Tibial nerve (tissue), 4 donors: Measurements from ENCODE around the gene SLC2A3. TPM values are rescaled to one million over a fixed set of nuclear protein-coding genes. Genes with fewer than 3 reads are reported as not detected.
"Not testable (repeated sequence)": the region's sequence is repeated elsewhere in the genome, so short reads cannot be mapped to it uniquely, and the experiment has no call there.

Experiments
- DNase-seq, 2 donors: peaks; one replicate each; pipeline ENCODE4 v3.0.0-alpha.2; 2019; ENCODE audit warnings: low spot score in 2 of 2
- H3K27ac ChIP-seq, 4 donors: fragments of 200-600 bp; sonication (generic) in 3 of 4; one replicate each; pipeline ENCODE4 v1.5.1; 2017 to 2019; ENCODE audit warnings: mild to moderate bottlenecking in 1 of 4
- H3K27me3 ChIP-seq, 2 donors: fragments of 200-600 bp; sonication (generic) in 1 of 2; one replicate each; pipeline versions ENCODE4 v1.5.1 to v1.6.0; 2017 to 2019
- H3K36me3 ChIP-seq, 3 donors: fragments of 200-600 bp; sonication (generic); one replicate each; pipeline ENCODE4 v1.5.1; 2018 to 2019
- H3K4me1 ChIP-seq, 4 donors: fragments of 200-600 bp; sonication (generic) in 3 of 4; one replicate each; pipeline ENCODE4 v1.5.1; 2017 to 2019
- H3K4me3 ChIP-seq, 4 donors: fragments of 200-600 bp; sonication (generic) in 3 of 4; one replicate each; pipeline ENCODE4 v1.5.1; 2017 to 2019; ENCODE audit warnings: mild to moderate bottlenecking in 1 of 4, moderate library complexity in 1 of 4
- H3K9me3 ChIP-seq, 4 donors: fragments of 200-600 bp; sonication (generic) in 3 of 4; one replicate each; pipeline ENCODE4 v1.5.1; 2017 to 2019
- EP300 ChIP-seq, 2 donors: sonication (generic); formaldehyde crosslinking; IDR thresholded peaks; one replicate each; pipeline ENCODE4 v1.6.1; 2017; ENCODE audit warnings: antibody characterized with exemption in 2 of 2, mild to moderate bottlenecking in 1 of 2
- POLR2A ChIP-seq, 2 donors: fragments of 450-650 bp; IDR thresholded peaks; one replicate each; pipeline ENCODE4 v1.6.1; 2017; ENCODE audit warnings: antibody characterized with exemption in 2 of 2, mild to moderate bottlenecking in 2 of 2, moderate library complexity in 2 of 2
- WGBS, 2 donors: methylation state at CpG; one replicate each; pipeline ENCODE4 v1.1.5; 2018; 5-methylcytosine and 5-hydroxymethylcytosine counted together
- total RNA-seq, 4 donors: library from RNA; depleted of rRNA; stranded (reverse); fragments of >200 nt; gene quantifications; one replicate each; pipeline ENCODE4 v1.1.0, GENCODE V29; 2016
- TF ChIP-seq, protein P1 (sequence below), 5 experiments: fragments of 200-600 bp in 3 of 5; fragments of 450-650 bp in 2 of 5; sonication (generic) in 3 of 5; IDR thresholded peaks; one replicate each; pipeline ENCODE4 v1.5.1; 2016 to 2019; ENCODE audit warnings: antibody characterized with exemption in 5 of 5, mild to moderate bottlenecking in 3 of 5, moderate library complexity in 2 of 5

The SLC2A3 gene
- total RNA-seq, 4 donors from 2014 or later = 83.4 to 262 (median 115) TPM

DNA sequence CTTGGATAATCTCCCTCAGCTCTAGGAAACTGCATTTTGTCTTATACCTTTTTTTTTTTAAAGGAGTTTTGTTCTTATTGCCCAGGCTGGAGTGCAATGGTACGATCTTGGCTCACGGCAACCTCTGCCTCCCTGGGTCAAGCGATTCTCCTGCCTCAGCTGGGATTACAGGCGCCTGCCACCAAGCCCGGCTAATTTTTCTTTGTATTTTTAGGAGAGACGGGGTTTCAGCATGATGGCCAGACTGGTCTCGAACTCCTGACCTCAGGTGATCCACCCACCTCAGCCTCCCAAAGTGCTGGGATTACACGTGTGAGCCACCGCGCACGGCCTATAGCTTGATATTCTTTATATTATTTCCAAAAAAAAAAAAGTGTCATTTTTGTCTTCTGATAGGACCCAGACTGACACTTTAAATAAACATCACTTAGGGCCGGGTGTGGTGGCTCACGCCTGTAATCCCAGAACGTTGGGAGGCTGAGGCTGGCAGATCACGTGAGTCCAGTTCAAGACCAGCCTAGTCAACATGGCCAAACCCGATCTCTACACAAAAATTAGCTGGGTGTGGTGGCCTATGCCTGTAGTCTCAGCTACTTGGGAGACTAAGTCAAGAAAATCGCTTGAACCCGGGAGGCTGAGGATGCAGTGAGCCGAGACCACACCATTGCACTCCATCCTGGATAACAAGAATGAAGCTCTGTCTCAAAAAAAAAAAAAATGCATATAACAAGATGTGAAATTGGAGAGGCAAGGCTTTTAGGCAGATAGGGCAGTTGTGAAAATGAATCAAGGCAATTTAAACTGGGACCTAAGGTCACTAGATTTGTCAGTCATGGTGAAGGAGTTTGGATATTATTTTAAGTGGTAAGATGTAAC is 18.4 kb downstream of the SLC2A3 start:
- Histone ChIP-seq H3K9me3 (no peaks in the 10 kb centered on the region), H3K36me3 (peaks cover 0 to 50% (median 6%) of the 10 kb centered on the region in 3 donors), H3K27ac (no peak overlapping the region), H3K27me3 (no peaks in the 10 kb centered on the region), H3K4me1 (no peaks in the 10 kb centered on the region), H3K4me3 (no peak overlapping the region)
- 92 to 93% methylated on average over 19 of the region's 19 CpGs for WGBS, 2 donors
- DNase-seq = no peak
- TF ChIP-seq EP300 (IDR thresholded peaks at IDR 0.05) = no peak
- TF ChIP-seq POLR2A (IDR thresholded peaks at IDR 0.05) = no peak

DNA sequence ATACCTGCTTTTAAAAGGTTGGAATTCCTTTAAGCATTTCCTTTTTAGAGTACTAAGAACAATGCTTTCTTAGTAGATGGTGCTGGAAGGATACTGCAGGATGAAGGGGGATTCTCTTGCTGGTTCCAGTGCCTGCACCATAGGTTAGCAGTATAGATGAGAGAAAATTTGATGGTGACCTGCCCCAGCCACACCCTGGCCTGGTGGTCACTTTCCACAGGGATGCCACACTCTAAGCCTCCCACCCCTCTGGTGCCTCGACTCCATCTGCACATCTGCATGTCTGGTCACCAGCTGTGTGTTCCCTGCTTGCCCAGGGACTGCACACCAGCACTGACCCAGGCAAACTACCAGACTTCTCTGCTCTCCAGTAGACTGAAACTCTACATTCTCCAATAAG is 19.1 kb downstream of the SLC2A3 start:
- H3K27ac ChIP-seq = no peak overlapping the region
- H3K4me3 ChIP-seq = no peak overlapping the region
- no peaks in the 10 kb centered on the region for H3K4me1 ChIP-seq
- no peaks in the 10 kb centered on the region for H3K27me3 ChIP-seq
- DNase-seq = no peak
- no peaks in the 10 kb centered on the region for H3K9me3 ChIP-seq
- WGBS, 2 donors = 42 to 64% methylated on average over 1 of the region's 1 CpG
- TF ChIP-seq EP300 (IDR thresholded peaks at IDR 0.05) (no peak), POLR2A (IDR thresholded peaks at IDR 0.05) (no peak)
- TF ChIP-seq, protein P1, sequence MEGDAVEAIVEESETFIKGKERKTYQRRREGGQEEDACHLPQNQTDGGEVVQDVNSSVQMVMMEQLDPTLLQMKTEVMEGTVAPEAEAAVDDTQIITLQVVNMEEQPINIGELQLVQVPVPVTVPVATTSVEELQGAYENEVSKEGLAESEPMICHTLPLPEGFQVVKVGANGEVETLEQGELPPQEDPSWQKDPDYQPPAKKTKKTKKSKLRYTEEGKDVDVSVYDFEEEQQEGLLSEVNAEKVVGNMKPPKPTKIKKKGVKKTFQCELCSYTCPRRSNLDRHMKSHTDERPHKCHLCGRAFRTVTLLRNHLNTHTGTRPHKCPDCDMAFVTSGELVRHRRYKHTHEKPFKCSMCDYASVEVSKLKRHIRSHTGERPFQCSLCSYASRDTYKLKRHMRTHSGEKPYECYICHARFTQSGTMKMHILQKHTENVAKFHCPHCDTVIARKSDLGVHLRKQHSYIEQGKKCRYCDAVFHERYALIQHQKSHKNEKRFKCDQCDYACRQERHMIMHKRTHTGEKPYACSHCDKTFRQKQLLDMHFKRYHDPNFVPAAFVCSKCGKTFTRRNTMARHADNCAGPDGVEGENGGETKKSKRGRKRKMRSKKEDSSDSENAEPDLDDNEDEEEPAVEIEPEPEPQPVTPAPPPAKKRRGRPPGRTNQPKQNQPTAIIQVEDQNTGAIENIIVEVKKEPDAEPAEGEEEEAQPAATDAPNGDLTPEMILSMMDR (IDR thresholded peaks at IDR 0.05) = no peak
- H3K36me3 ChIP-seq = peaks cover 0 to 43% (median 6%) of the 10 kb centered on the region in 3 donors

DNA sequence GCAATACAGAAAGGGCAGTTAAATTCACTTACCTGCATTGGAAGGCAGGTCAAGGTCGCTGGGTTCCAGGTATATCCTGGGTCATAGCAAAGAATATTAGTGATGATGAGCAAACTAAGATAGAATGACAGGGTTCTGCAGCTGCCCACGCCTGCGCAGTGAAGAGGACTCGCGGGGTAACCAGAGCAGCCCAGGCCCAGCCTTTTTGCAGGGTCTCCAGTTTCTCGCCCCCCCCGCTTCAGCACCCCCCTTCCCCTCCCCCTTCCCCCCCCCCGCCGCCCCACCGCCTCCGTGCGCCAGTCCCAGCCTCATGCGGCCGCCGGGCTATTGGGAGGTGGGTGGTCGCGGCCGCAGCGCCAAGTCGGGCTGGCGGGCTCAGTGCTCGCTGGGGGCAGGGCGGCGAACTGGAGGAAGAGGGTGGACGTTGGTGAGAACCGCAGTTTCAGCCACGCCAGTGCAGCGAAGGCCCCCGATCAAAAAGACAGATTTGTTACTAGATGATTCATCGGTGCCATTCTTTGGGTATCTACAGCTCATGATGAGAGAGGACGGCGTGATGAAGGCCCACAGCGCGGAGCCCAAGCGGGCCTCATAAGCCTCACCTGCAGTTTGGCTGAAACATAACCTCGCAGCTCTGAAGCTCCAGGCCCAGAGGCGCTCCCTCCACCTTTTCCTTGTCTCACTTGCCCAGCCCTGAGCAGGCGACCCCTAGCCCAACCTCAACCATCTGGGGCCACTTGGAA is 20.2 kb downstream of the SLC2A3 start:
- Histone ChIP-seq H3K27me3 (no peaks in the 10 kb centered on the region), H3K36me3 (peaks cover 0 to 32% (median 6%) of the 10 kb centered on the region in 3 donors), H3K27ac (no peak overlapping the region), H3K4me1 (no peaks in the 10 kb centered on the region), H3K4me3 (no peak overlapping the region), H3K9me3 (no peaks in the 10 kb centered on the region)
- DNase-seq = no peak
- WGBS, 2 donors = 30 to 54% methylated on average over 23 to 35 of the region's 38 CpGs
- TF ChIP-seq EP300 (IDR thresholded peaks at IDR 0.05) (no peak), POLR2A (IDR thresholded peaks at IDR 0.05) (no peak)
- TF ChIP-seq, protein P1 (IDR thresholded peaks at IDR 0.05) = no peak

DNA sequence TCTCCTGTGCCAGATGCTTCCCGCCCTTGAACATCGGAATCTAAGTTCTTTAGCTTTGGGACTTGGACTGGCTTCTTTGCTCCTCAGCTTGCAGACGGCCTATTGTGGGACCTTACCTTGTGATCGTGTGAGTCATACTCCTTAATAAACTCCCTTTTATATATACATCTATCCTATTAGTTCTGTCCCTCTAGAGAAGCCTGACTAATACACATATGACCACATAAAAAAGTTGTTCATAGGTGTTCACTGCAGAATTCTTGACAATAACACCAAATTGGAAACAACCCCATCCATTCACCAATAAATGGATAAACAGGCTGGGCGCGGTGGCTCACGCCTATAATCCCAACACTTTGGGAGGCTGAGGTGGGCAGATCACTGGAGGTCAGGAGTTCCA is 25.9 kb downstream of the SLC2A3 start:
- H3K36me3 ChIP-seq, H3K4me1 ChIP-seq, H3K9me3 ChIP-seq, H3K4me3 ChIP-seq, H3K27me3 ChIP-seq, H3K27ac ChIP-seq, DNase-seq: not testable (repeated sequence)
- WGBS, 2 donors = 76 to 78% methylated on average over 7 of the region's 7 CpGs

DNA sequence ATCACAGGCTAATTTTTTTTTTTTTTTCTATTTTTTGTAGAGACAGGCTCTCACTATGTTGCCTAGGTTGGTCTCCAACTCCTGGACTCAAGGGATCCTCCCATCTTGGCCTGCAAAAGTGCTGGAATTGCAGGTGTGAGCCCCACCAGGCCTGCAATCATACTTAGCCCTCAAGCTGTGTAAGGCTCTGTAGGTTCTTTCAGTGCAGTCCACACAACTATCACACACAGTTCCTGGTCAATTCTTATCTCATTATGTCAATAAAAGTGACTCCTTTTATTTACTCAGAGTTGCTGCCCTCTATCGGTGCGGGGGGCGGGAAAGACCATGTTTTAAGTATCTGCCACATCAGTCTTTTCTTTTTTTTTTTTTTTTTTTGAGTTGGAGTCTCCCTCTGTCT is 29.0 kb downstream of the SLC2A3 start:
- no peaks in the 10 kb centered on the region for H3K36me3 ChIP-seq
- 17 to 36% methylated on average over 3 of the region's 3 CpGs for WGBS, 2 donors
- DNase-seq = peak in 1 of 2 donors; percentile 50
- H3K4me3 ChIP-seq = no peak overlapping the region
- H3K27me3 ChIP-seq = no peaks in the 10 kb centered on the region
- H3K9me3 ChIP-seq = no peaks in the 10 kb centered on the region
- TF ChIP-seq, protein P1 (IDR thresholded peaks at IDR 0.05) = no peak
- TF ChIP-seq POLR2A (IDR thresholded peaks at IDR 0.05) = no peak
- TF ChIP-seq EP300 (IDR thresholded peaks at IDR 0.05) = no peak
- no peaks in the 10 kb centered on the region for H3K4me1 ChIP-seq
- H3K27ac ChIP-seq = no peak overlapping the region

DNA sequence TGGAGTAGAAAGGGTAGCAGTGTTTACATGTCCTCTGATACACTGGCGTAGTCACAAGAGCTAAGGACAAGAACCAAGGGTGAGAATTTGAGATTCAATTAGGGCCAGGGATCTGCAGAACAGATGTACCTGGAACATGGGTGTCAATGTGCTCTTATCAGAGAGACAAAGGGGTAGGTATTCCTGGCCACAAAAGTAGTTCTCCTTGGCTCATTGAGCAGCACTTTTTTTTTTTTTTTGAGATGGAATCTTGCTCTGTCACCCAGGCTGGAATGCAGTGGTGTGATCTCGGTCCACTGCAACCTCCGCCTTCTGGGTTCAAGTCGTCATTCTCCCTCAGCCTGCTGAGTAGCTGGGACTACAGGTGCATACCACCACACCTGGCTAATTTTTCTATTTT is 29.7 kb downstream of the SLC2A3 start:
- not testable (repeated sequence) for H3K9me3 ChIP-seq, H3K36me3 ChIP-seq, H3K27me3 ChIP-seq, H3K27ac ChIP-seq, DNase-seq, H3K4me3 ChIP-seq, H3K4me1 ChIP-seq
- 81 to 87% methylated on average over 4 of the region's 4 CpGs for WGBS, 2 donors

DNA sequence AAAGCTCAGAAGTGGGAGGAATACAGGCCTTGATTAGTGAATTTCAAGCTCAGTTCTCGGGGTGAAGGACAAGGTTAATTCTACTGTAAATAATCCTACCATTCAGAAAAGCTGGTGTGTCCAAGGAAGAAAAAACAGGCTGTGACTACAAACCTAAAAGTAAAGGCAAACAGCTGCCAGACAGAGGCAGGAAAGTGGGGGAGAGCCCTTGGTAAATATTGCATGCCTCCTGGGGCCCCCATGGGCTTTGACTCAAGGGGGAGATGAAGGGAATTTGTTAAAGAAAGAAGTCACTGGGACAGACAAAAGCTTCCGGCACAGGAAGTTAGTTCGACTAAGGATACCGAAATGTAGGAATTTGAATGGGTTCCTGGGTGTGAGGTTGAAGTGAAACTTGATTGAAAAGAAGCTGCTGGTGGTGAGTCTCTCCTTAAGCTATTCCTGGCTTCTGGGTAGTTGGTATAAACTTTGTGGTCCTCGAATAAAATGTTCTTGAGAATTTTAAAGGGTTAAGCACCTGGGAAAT is 30.3 kb downstream of the SLC2A3 start:
- not testable (repeated sequence) for H3K9me3 ChIP-seq, DNase-seq, H3K36me3 ChIP-seq, H3K27ac ChIP-seq, H3K27me3 ChIP-seq, H3K4me3 ChIP-seq, H3K4me1 ChIP-seq
- WGBS, 2 donors = 29 to 48% methylated on average over 5 of the region's 5 CpGs
